Activated T-helper 2 cell treated with anti-CD3 and anti-CD28 coated beads, Interferon-gamma antibody, Interleukin-2, Interleukin-4, amounts not matched to agents 10 μg/mL and 5 μg/mL and 100 μg/mL, durations not matched to agents 14 hours and 24 hours and 36 hours (primary cell): ENCODE results near the gene DNAH11. TPM values are rescaled to one million over a fixed set of nuclear protein-coding genes. Genes with fewer than 3 reads are reported as not detected.
"Not testable (repeated sequence)": the region's sequence is repeated elsewhere in the genome, so short reads cannot be mapped to it uniquely, and the experiment has no call there.

Source experiments
- DNase-seq: peaks from one replicate; pipeline ENCODE4 v3.0.0; 2021; ENCODE audit warnings: low spot score
- H3K27ac Mint-ChIP-seq: one replicate; pipeline ENCODE4 v1.8.0; 2021; ENCODE audit warnings: mixed read lengths
- H3K27me3 Mint-ChIP-seq: one replicate; pipeline ENCODE4 v1.8.0; 2021; ENCODE audit warnings: low read depth, mixed read lengths
- H3K36me3 Mint-ChIP-seq: one replicate; pipeline ENCODE4 v1.8.0; 2021; ENCODE audit warnings: low read depth, mixed read lengths
- H3K4me1 Mint-ChIP-seq: one replicate; pipeline ENCODE4 v1.8.0; 2021; ENCODE audit warnings: low read depth, mixed read lengths
- H3K4me3 Mint-ChIP-seq: one replicate; pipeline ENCODE4 v1.8.0; 2021; ENCODE audit warnings: low read depth, mild to moderate bottlenecking, moderate library complexity, mixed read lengths
- H3K9me3 Mint-ChIP-seq: one replicate; pipeline ENCODE4 v1.8.0; 2021; ENCODE audit warnings: mixed read lengths
- intact Hi-C: fragments of 100-400 bp; cut with micrococcal nuclease; formaldehyde crosslinking; loops from one replicate; pipeline ENCODE4 v1.15.1; 2023
- total RNA-seq: library from RNA; stranded (reverse); gene quantifications from 2 replicates; pipeline ENCODE4 v1.2.3, GENCODE V29; 2022

DNAH11 gene
- total RNA-seq, 1 donor from 2014 or later = 3.7 TPM

DNA sequence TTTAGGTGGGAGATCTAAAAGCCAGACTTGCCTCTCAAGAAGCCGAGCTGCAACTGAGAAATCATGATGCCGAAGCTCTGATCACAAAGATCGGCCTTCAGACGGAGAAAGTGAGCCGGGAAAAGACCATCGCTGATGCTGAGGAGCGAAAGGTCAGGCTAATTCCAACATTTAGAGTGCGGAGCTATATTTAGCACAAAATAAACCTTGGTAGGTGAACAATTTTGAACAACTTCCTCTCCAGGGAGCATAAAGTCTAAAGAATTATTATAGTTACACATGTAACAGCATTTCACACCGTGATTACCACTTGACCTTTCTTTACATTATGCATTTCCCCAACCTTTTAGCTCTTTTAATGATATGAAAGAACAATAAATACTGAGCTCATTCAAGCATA is 236.1 kb downstream of the DNAH11 start:
- H3K4me1 Mint-ChIP-seq = no peaks in the 10 kb centered on the region
- intact Hi-C loops = loop anchor here (10.0 kb wide), 1 partner anchor 226 kb away; no protein-coding TSS in a partner anchor
- no peak overlapping the region for H3K27ac Mint-ChIP-seq
- H3K27me3 Mint-ChIP-seq = peaks cover 2% of the 10 kb centered on the region
- H3K9me3 Mint-ChIP-seq = no peaks in the 10 kb centered on the region
- DNase-seq = no peak
- no peaks in the 10 kb centered on the region for H3K36me3 Mint-ChIP-seq
- no peak overlapping the region for H3K4me3 Mint-ChIP-seq

GRCh38 chr7:21782996-21783395 is 240.2 kb downstream of the DNAH11 start:
- no peaks in the 10 kb centered on the region for H3K36me3 Mint-ChIP-seq
- DNase-seq = no peak
- no peaks in the 10 kb centered on the region for H3K4me1 Mint-ChIP-seq
- H3K4me3 Mint-ChIP-seq = no peak overlapping the region
- intact Hi-C loops = no loop called here
- no peaks in the 10 kb centered on the region for H3K9me3 Mint-ChIP-seq
- H3K27ac Mint-ChIP-seq = no peak overlapping the region
- H3K27me3 Mint-ChIP-seq = peaks cover 9% of the 10 kb centered on the region

DNA sequence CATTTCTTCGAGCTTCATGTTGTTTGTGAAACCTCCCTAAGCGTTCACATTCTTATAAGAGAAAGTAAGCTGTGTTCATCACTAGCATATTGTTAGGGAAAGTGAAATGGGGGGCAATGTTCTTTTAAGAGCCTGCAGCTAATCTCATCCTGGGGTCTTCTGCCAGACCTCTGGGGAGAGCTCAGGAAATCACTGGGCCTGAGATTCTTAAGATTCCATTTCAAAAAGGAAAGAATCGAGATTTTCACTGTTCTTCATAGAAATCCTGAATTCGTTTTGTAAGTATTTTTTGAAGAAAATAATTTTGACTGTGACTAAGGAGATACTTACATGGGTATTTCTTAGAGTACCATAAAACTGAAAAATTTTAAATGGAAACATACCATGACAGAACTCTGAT is 242.2 kb downstream of the DNAH11 start:
- no peaks in the 10 kb centered on the region for H3K36me3 Mint-ChIP-seq

GRCh38 chr7:21805791-21806190 is 263.0 kb downstream of the DNAH11 start:
- intact Hi-C loops = no loop called here
- no peaks in the 10 kb centered on the region for H3K36me3 Mint-ChIP-seq
- H3K27me3 Mint-ChIP-seq = peaks cover 3% of the 10 kb centered on the region

More for the DNA sequence above, 242.2 kb downstream of the DNAH11 start:
- Mint-ChIP-seq H3K9me3 (no peaks in the 10 kb centered on the region), H3K4me3 (no peak overlapping the region), H3K4me1 (no peaks in the 10 kb centered on the region), H3K27me3 (peaks cover 9% of the 10 kb centered on the region), H3K27ac (no peak overlapping the region)
- no peak for DNase-seq
- intact Hi-C loops = no loop called here

GRCh38 chr7:21806388-21806787 is 263.5 kb downstream of the DNAH11 start:
- Mint-ChIP-seq H3K27ac (no peak overlapping the region), H3K4me1 (no peaks in the 10 kb centered on the region), H3K36me3 (no peaks in the 10 kb centered on the region), H3K4me3 (no peak overlapping the region), H3K27me3 (peaks cover 3% of the 10 kb centered on the region), H3K9me3 (no peaks in the 10 kb centered on the region)
- DNase-seq = no peak
- intact Hi-C loops = no loop called here

More at GRCh38 chr7:21805791-21806190, 263.0 kb downstream of the DNAH11 start:
- H3K9me3 Mint-ChIP-seq = no peaks in the 10 kb centered on the region
- DNase-seq = no peak
- H3K27ac Mint-ChIP-seq = no peak overlapping the region
- H3K4me3 Mint-ChIP-seq = no peak overlapping the region
- no peaks in the 10 kb centered on the region for H3K4me1 Mint-ChIP-seq

DNA sequence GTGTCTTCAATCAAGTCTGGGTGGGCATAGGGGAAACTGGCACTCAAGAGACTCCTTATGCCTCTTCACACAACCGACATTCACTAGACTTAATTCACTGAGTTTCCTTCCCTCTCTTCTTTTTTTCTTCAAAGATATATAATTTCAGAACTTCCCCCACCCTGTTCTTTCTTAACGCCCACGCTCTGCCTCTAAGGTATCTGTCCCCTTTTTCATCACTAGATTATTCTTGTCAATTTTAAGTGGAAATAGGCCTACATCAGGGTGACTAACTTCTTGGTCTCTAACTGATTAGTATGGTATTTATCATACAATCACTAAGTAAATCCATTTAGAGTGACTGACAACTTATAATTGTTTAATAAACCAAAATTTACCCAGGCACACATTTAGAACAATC is 276.2 kb downstream of the DNAH11 start:
- H3K9me3 Mint-ChIP-seq = no peaks in the 10 kb centered on the region
- no peak for DNase-seq
- peaks cover 3% of the 10 kb centered on the region for H3K4me1 Mint-ChIP-seq
- H3K27me3 Mint-ChIP-seq = no peaks in the 10 kb centered on the region
- H3K27ac Mint-ChIP-seq = no peak overlapping the region
- H3K36me3 Mint-ChIP-seq = no peaks in the 10 kb centered on the region
- H3K4me3 Mint-ChIP-seq = no peak overlapping the region
- intact Hi-C loops = no loop called here

GRCh38 chr7:21828841-21829240 is 286.0 kb downstream of the DNAH11 start:
- Mint-ChIP-seq H3K27me3 (peaks cover 7% of the 10 kb centered on the region), H3K27ac (no peak overlapping the region), H3K9me3 (no peaks in the 10 kb centered on the region), H3K36me3 (no peaks in the 10 kb centered on the region), H3K4me3 (no peak overlapping the region), H3K4me1 (no peaks in the 10 kb centered on the region)
- DNase-seq = no peak
- intact Hi-C loops = no loop called here

- H3K4me3 Mint-ChIP-seq = no peak overlapping the region
- no peaks in the 10 kb centered on the region for H3K4me1 Mint-ChIP-seq
- H3K36me3 Mint-ChIP-seq = no peaks in the 10 kb centered on the region
- peaks cover 7% of the 10 kb centered on the region for H3K27me3 Mint-ChIP-seq
- DNase-seq = no peak
- H3K9me3 Mint-ChIP-seq = no peaks in the 10 kb centered on the region
- intact Hi-C loops = no loop called here
- no peak overlapping the region for H3K27ac Mint-ChIP-seq
These were observed 286.9 kb downstream of the DNAH11 start for GRCh38 chr7:21829731-21830130.

- no peak for DNase-seq
- intact Hi-C loops = no loop called here
- no peaks in the 10 kb centered on the region for H3K27me3 Mint-ChIP-seq
These were observed 301.9 kb downstream of the DNAH11 start for GRCh38 chr7:21844742-21845141.

GRCh38 chr7:21850531-21851285 is 307.9 kb downstream of the DNAH11 start:
- H3K36me3 Mint-ChIP-seq = no peaks in the 10 kb centered on the region
- no peak overlapping the region for H3K4me3 Mint-ChIP-seq
- peaks cover under 1% of the 10 kb centered on the region for H3K27me3 Mint-ChIP-seq

More at GRCh38 chr7:21844742-21845141, 301.9 kb downstream of the DNAH11 start:
- Mint-ChIP-seq H3K36me3 (no peaks in the 10 kb centered on the region), H3K9me3 (no peaks in the 10 kb centered on the region), H3K27ac (no peak overlapping the region), H3K4me3 (no peak overlapping the region), H3K4me1 (no peaks in the 10 kb centered on the region)

DNA sequence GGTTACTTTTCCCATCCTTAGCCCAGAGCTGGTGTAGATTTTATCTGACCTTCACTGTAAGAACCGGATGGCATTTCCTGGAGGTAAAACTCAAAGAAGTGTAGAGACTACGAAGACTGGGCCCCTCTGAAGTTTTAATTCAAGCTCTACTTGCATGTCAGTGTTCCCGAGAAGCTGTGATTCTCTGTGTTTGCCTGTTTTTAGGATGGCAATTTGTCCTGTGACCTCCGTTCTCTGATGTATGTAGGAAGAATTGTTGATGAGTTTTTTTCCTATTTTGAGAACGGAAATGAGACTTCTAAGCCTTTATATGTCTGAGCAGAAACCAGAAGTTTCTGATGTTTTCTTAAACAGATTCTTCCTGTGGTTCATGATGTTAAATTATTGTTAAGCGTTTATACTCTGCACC is 308.7 kb downstream of the DNAH11 start:
- no peak overlapping the region for H3K27ac Mint-ChIP-seq
- H3K27me3 Mint-ChIP-seq = peaks cover 5% of the 10 kb centered on the region
- no peaks in the 10 kb centered on the region for H3K36me3 Mint-ChIP-seq
- intact Hi-C loops = no loop called here
- H3K9me3 Mint-ChIP-seq = no peaks in the 10 kb centered on the region
- H3K4me3 Mint-ChIP-seq = no peak overlapping the region
- peaks cover 11% of the 10 kb centered on the region for H3K4me1 Mint-ChIP-seq
- no peak for DNase-seq

More at GRCh38 chr7:21850531-21851285, 307.9 kb downstream of the DNAH11 start:
- no peaks in the 10 kb centered on the region for H3K9me3 Mint-ChIP-seq
- no peak overlapping the region for H3K27ac Mint-ChIP-seq
- H3K4me1 Mint-ChIP-seq = peaks cover 11% of the 10 kb centered on the region
- intact Hi-C loops = no loop called here
- DNase-seq = no peak

GRCh38 chr7:21865631-21866204 is 322.9 kb downstream of the DNAH11 start:
- H3K4me3 Mint-ChIP-seq, H3K4me1 Mint-ChIP-seq, H3K9me3 Mint-ChIP-seq, H3K27ac Mint-ChIP-seq, DNase-seq, H3K36me3 Mint-ChIP-seq, intact Hi-C loops, H3K27me3 Mint-ChIP-seq: not testable (repeated sequence)

DNA sequence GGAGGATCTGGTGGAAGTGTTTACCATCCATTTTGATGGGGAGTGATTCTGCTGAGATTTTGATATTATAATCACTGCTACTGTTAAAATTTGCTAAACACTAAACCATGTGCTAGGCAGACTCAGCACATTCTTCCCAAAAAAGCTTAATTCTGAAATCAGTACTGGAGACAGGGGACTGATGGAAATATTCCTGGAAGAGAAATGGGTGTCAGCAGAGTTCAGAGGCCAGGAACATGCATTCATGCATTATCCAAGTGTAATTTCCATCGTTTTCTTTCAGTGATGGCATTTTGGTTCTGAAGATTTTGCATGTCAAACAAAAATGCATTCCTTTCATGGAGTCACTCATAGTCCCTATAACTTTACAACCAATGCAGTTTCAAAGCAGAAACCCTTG is 323.9 kb downstream of the DNAH11 start:
- Mint-ChIP-seq H3K27ac (no peak overlapping the region), H3K27me3 (no peaks in the 10 kb centered on the region), H3K4me3 (no peak overlapping the region), H3K9me3 (no peaks in the 10 kb centered on the region), H3K36me3 (no peaks in the 10 kb centered on the region), H3K4me1 (no peaks in the 10 kb centered on the region)
- no peak for DNase-seq
- intact Hi-C loops = no loop called here
